B cell (primary cell): ENCODE results near the gene MYBPC3. TPM values are rescaled to one million over a fixed set of nuclear protein-coding genes. Genes with fewer than 3 reads are reported as not detected.

ENCODE experiments used
- ATAC-seq: fragments of 200-7000 bp; cut with Tn5 transposase; one replicate; pipeline ENCODE4 v1.10.0; 2021; ENCODE audit warnings: low read depth, mild to moderate bottlenecking, moderate number of reproducible peaks, moderate library complexity
- CTCF ChIA-PET: fragments of 350-600 bp; sonication (Branson Sonifier 250); formaldehyde crosslinking; loops from one replicate; lab custom pipeline; 2021; ENCODE audit warnings: antibody characterized with exemption, inconsistent platforms; lab: Charles Lee
- POLR2A ChIA-PET: fragments of 350-600 bp; sonication (Branson Sonifier 250); formaldehyde crosslinking; loops from one replicate; lab custom pipeline; 2021; ENCODE audit warnings: antibody characterized with exemption; lab: Charles Lee
- DNase-seq: peaks from one replicate; pipeline ENCODE4 v3.0.0; 2013
- H2AFZ ChIP-seq: 2 replicates; pipeline ENCODE4 v1.6.1; 2012; ENCODE audit warnings: mild to moderate bottlenecking, low read depth, low read length; ENCODE audit not compliant: insufficient read depth, poor library complexity, severe bottlenecking
- H3K27ac ChIP-seq, 2 donors: 1 replicate in 1 of 2; 2 replicates in 1 of 2; pipeline ENCODE4 v1.5.1; 2012 to 2013; ENCODE audit warnings: low read length in 2 of 2, mild to moderate bottlenecking in 2 of 2, moderate library complexity in 1 of 2
- H3K27me3 ChIP-seq, 4 experiments: fragments of 200-600 bp in 1 of 4; sonication (generic) in 1 of 4; replicated peaks in 1 of 4; 1 replicate in 2 of 4; 2 replicates in 2 of 4; pipeline versions ENCODE4 v1.6.1 to v1.7.0; 2013 to 2016; ENCODE audit warnings: low read length in 3 of 4, mild to moderate bottlenecking in 2 of 4, mixed read lengths in 1 of 4, moderate library complexity in 1 of 4; ENCODE audit not compliant: insufficient read depth in 4 of 4, control insufficient read depth in 3 of 4; ENCODE audit errors: control extremely low read depth in 1 of 4
- H3K36me3 ChIP-seq, 2 experiments: replicated peaks in 1 of 2; 1 replicate in 1 of 2; 2 replicates in 1 of 2; pipeline versions ENCODE4 v1.6.1 to v1.7.1; 2013; ENCODE audit warnings: low read length in 1 of 2; ENCODE audit not compliant: insufficient read depth in 2 of 2, control insufficient read depth in 1 of 2; ENCODE audit errors: control extremely low read depth in 1 of 2, extremely low read depth in 1 of 2
- H3K4me1 ChIP-seq, 2 donors: fragments of 200-600 bp in 1 of 2; sonication (generic) in 1 of 2; 1 replicate in 1 of 2; 2 replicates in 1 of 2; pipeline versions ENCODE4 v1.5.1 to v1.6.1; 2013 to 2017; ENCODE audit warnings: low read length in 2 of 2; ENCODE audit not compliant: control insufficient read depth in 2 of 2, insufficient read depth in 2 of 2
- H3K4me2 ChIP-seq: replicated peaks from 2 replicates; pipeline ENCODE3; 2012; ENCODE audit warnings: mild to moderate bottlenecking, low read depth, low read length; ENCODE audit not compliant: poor library complexity, severe bottlenecking
- H3K4me3 ChIP-seq, 5 experiments: fragments of 200-600 bp in 1 of 5; sonication (generic) in 1 of 5; 1 replicate in 3 of 5; 2 replicates in 2 of 5; pipeline versions ENCODE4 v1.5.1 to v1.7.0; 2011 to 2016; ENCODE audit warnings: low read length in 4 of 5, mild to moderate bottlenecking in 4 of 5, low read depth in 2 of 5, control low read depth in 1 of 5, moderate library complexity in 1 of 5; ENCODE audit not compliant: insufficient read depth in 1 of 5; ENCODE audit errors: control extremely low read depth in 1 of 5, extremely low read depth in 1 of 5
- H3K79me2 ChIP-seq: fragments of 200-600 bp; sonication (generic); one replicate; pipeline ENCODE4 v1.6.0; 2016; ENCODE audit warnings: low read length; ENCODE audit not compliant: control insufficient read depth, insufficient read depth
- H3K9ac ChIP-seq: fragments of 200-600 bp; sonication (generic); 2 replicates; pipeline ENCODE4 v1.6.1; 2017; ENCODE audit warnings: mild to moderate bottlenecking, low read length, moderate library complexity
- H3K9me3 ChIP-seq, 3 donors: one replicate each; pipeline versions ENCODE4 v1.6.1 to v1.7.1; 2013; ENCODE audit warnings: low read length in 2 of 3; ENCODE audit not compliant: control insufficient read depth in 2 of 3, insufficient read depth in 1 of 3; ENCODE audit errors: control extremely low read depth in 1 of 3
- H4K20me1 ChIP-seq: 2 replicates; pipeline ENCODE4 v1.6.0; 2012; ENCODE audit warnings: mild to moderate bottlenecking, low read length; ENCODE audit not compliant: insufficient read depth, control insufficient read depth, poor library complexity, severe bottlenecking
- H3K27ac Mint-ChIP-seq: one replicate; pipeline ENCODE4 v1.8.0; 2021; ENCODE audit warnings: mixed read lengths
- H3K27me3 Mint-ChIP-seq: one replicate; pipeline ENCODE4 v1.8.0; 2021; ENCODE audit warnings: mixed read lengths
- H3K4me1 Mint-ChIP-seq: one replicate; pipeline ENCODE4 v1.8.0; 2021; ENCODE audit warnings: mixed read lengths
- H3K4me3 Mint-ChIP-seq: one replicate; pipeline ENCODE4 v1.8.0; 2021; ENCODE audit warnings: mixed read lengths
- H3K9me3 Mint-ChIP-seq: one replicate; pipeline ENCODE4 v1.8.0; 2022; ENCODE audit warnings: mixed read lengths; ENCODE audit not compliant: insufficient read depth
- EZH2 ChIP-seq: IDR thresholded peaks from 2 replicates; pipeline ENCODE4 v1.6.1; 2012; ENCODE audit warnings: borderline replicate concordance, low read depth, mild to moderate bottlenecking, moderate library complexity, low read length; ENCODE audit not compliant: insufficient read depth, poor library complexity, severe bottlenecking
- WGBS: methylation state at CpG from one replicate; pipeline ENCODE4 v1.1.5; 2013; ENCODE audit warnings: missing lambda C conversion rate; ENCODE audit not compliant: insufficient coverage; 5-methylcytosine and 5-hydroxymethylcytosine counted together
- intact Hi-C: fragments of 100-400 bp; cut with micrococcal nuclease; formaldehyde crosslinking; loops from one replicate; pipeline ENCODE4 v1.10.0; 2022
- polyA plus RNA-seq: library from polyadenylated mRNA; depleted of rRNA; stranded (reverse); fragments of >200 nt; gene quantifications from 2 replicates; pipeline ENCODE4 v1.2.3, GENCODE V29; 2012
- total RNA-seq, 2 donors: library from RNA; stranded (reverse); fragments of 120-200 nt in 1 of 2; gene quantifications; 1 replicate in 1 of 2; 2 replicates in 1 of 2; pipeline versions ENCODE4 v1.2.3 to v1.2.4, GENCODE V29; 2013 to 2022
- TF ChIP-seq, protein P1 (sequence below): fragments of 200-600 bp; IDR thresholded peaks from one replicate; pipeline ENCODE4 v1.8.0; 2022; ENCODE audit warnings: antibody characterized with exemption, mild to moderate bottlenecking

The MYBPC3 gene
- total and polyA plus RNA-seq, 2 donors (not counting 1 experiment from before 2014, with no cell fraction given): 0.67 to 1.4 TPM

DNA sequence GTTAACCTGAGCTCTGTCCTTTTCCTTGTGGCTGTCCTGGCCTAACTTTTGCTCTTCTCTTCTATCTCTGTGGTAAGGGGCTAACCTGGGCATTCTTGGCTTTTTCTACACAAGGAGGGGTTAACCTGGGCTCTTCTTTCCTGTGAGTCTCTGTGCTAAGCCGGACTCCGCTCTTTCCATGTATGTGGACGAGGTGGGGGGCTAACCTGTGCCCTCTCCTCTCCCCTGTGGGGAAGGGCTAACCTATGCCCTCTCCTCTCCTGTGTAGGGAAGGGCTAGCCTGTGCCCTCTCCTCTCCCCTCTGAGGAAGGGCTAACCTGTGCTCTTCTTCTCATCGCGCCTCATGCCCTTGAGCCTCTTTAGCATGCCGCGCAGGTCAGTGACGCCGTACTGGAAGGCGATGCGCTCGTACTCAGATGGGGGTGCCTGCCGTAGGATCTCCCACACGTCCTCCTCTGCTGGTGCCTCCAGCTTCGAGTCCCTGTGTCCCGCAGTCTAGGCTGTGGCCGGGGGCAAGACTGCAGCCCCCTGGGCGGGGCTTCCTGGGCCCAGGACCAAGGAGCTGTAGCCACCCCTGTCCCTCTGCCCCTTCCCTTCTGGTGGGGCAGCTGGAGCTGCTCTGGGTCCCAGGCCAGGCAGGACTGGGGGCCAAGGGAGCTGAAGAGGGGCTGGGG is 6.5 kb downstream of the MYBPC3 start:
- Mint-ChIP-seq H3K9me3 (no peaks in the 10 kb centered on the region), H3K4me3 (no peak overlapping the region), H3K27ac (no peak overlapping the region), H3K27me3 (no peaks in the 10 kb centered on the region), H3K4me1 (no peaks in the 10 kb centered on the region)
- TF ChIP-seq EZH2: no peak
- TF ChIP-seq, protein P1, sequence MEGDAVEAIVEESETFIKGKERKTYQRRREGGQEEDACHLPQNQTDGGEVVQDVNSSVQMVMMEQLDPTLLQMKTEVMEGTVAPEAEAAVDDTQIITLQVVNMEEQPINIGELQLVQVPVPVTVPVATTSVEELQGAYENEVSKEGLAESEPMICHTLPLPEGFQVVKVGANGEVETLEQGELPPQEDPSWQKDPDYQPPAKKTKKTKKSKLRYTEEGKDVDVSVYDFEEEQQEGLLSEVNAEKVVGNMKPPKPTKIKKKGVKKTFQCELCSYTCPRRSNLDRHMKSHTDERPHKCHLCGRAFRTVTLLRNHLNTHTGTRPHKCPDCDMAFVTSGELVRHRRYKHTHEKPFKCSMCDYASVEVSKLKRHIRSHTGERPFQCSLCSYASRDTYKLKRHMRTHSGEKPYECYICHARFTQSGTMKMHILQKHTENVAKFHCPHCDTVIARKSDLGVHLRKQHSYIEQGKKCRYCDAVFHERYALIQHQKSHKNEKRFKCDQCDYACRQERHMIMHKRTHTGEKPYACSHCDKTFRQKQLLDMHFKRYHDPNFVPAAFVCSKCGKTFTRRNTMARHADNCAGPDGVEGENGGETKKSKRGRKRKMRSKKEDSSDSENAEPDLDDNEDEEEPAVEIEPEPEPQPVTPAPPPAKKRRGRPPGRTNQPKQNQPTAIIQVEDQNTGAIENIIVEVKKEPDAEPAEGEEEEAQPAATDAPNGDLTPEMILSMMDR: no peak
- H3K36me3 ChIP-seq: no peaks in the 10 kb centered on the region
- intact Hi-C loops: no loop called here
- DNase-seq (no peak), ATAC-seq (no peak)
- H3K79me2 ChIP-seq: no peaks in the 10 kb centered on the region
- H3K4me3 ChIP-seq: no peak overlapping the region
- H3K27me3 ChIP-seq: no peaks in the 10 kb centered on the region
- no peak overlapping the region for H3K9ac ChIP-seq
- H3K9me3 ChIP-seq: no peaks in the 10 kb centered on the region
- no peaks in the 10 kb centered on the region for H3K4me1 ChIP-seq
- no peaks in the 10 kb centered on the region for H4K20me1 ChIP-seq
- no peak overlapping the region for H2AFZ ChIP-seq
- ChIA-PET POLR2A (interaction anchor here (1.1 kb wide), 1 partner anchor 71 kb away, joined by 3 read pairs; no protein-coding TSS in a partner anchor), CTCF (no interaction called here)
- H3K27ac ChIP-seq: no peak overlapping the region
- no peak overlapping the region for H3K4me2 ChIP-seq
- 95% methylated on average over 16 of the region's 18 CpGs for WGBS

DNA sequence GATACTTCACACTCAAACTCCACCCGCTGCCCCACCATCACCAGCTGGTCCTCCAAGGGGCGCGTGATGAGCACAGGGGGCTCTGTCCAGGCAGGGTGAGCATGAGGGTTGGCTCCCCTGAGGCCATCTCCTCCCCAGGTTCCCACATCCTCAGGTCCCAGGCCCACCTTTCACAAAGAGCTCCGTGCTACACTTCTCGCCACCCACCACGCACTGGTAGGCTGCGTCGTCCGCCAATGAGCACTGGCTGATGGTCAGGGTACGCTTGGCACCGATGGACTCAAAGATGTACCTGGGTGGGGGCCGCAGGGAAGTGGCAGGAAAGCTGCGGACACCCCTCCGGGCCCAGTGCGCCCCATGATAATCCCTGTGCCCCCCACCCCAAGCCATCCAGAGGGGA is 9.6 kb downstream of the MYBPC3 start:
- H3K4me1 ChIP-seq: no peaks in the 10 kb centered on the region
- ChIA-PET CTCF (no interaction called here), POLR2A (no interaction called here)
- H2AFZ ChIP-seq: no peak overlapping the region
- no peaks in the 10 kb centered on the region for H4K20me1 ChIP-seq
- H3K9me3 ChIP-seq: no peaks in the 10 kb centered on the region
- intact Hi-C loops: no loop called here
- H3K9me3 Mint-ChIP-seq: no peaks in the 10 kb centered on the region
- no peak for TF ChIP-seq EZH2
- TF ChIP-seq, protein P1: no peak
- no peak overlapping the region for H3K9ac ChIP-seq
- no peak overlapping the region for H3K27ac Mint-ChIP-seq
- no peaks in the 10 kb centered on the region for H3K27me3 Mint-ChIP-seq
- no peak overlapping the region for H3K4me3 ChIP-seq
- no peak overlapping the region for H3K4me2 ChIP-seq
- H3K4me3 Mint-ChIP-seq: no peak overlapping the region
- no peaks in the 10 kb centered on the region for H3K36me3 ChIP-seq
- no peak overlapping the region for H3K27ac ChIP-seq
- ATAC-seq (no peak), DNase-seq (no peak)
- H3K4me1 Mint-ChIP-seq: no peaks in the 10 kb centered on the region
- 97% methylated on average over 9 of the region's 15 CpGs for WGBS
- H3K79me2 ChIP-seq: no peaks in the 10 kb centered on the region
- H3K27me3 ChIP-seq: no peaks in the 10 kb centered on the region
